ENCODE measurements around the gene KLHL40. TPM values are rescaled to one million over a fixed set of nuclear protein-coding genes. Genes with fewer than 3 reads are reported as not detected.
A peak's percentile ranks its signal among the peaks of the same experiment; 100 is the strongest.

KLHL40 gene
- total and polyA plus RNA-seq, 2 donors (not counting 3 experiments of a cell fraction or from before 2014, with no cell fraction given): not detected

DNA sequence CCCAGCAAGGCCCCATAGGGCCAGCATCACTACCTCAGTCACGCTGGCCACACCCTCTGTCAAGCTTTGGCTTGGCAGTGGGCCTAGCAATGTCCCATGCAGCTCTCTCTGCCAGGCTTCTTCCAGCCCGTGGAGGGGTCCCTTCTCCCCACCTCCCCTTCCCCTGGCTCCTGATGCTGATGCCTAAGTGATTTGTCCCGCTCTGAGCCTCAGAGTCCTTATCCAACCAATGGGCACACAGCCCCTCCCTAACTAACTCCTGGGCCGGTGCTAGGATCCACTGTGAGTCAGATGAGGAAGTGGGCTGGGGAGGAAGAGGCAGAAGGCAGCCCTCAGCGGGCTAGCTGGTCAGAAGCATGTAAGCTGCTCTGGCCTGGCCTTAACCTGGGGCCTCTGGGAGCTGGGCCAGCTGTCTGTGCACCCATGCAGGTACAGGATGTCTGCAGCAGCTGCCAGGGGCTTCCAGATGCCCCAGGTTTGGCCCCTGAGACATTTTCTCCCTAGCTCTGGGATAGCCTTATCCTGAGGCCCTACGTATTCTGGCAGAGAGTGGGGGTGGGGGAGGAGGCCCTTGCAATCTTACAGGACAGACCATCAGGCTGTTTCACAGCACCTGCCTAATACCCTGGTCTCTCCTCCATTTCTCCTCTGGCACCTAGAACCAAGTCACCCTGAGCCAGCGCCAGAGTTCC, 32.6 kb upstream of the KLHL40 start:
- Histone ChIP-seq H3K27me3 (ENCODE audit: control insufficient read depth in 2 of 2, insufficient read depth in 2 of 2, low read length in 2 of 2) (no peaks in the 10 kb centered on the region), H3K4me1 (ENCODE audit: control insufficient read depth, extremely low read depth, insufficient read depth, low read length) (peaks cover 36% of the 10 kb centered on the region), H3K79me2 (ENCODE audit: control insufficient read depth, insufficient read depth, low read length) (peaks cover 37% of the 10 kb centered on the region), H3K9ac (replicated peaks; ENCODE audit: extremely low read depth, insufficient read depth, low read length) (peak overlapping the region; percentile 69), H3K4me3 (replicated peaks in 1 of 3; ENCODE audit: insufficient read depth in 1 of 3, low read depth in 1 of 3, low read length in 3 of 3) (peak overlapping the region; percentile 76 to 78 (median 77)), H3K9me3 (replicated peaks; ENCODE audit: control insufficient read depth, insufficient read depth, low read length) (no peaks in the 10 kb centered on the region), H3K4me2 (ENCODE audit: insufficient read depth, low read length) (peak overlapping the region; percentile 79), H3K9me1 (replicated peaks; ENCODE audit: control insufficient read depth, extremely low read depth, insufficient read depth, low read length) (no peaks in the 10 kb centered on the region), H3K27ac (ENCODE audit: insufficient read depth, low read depth, low read length) (peak overlapping the region; percentile 57), H4K20me1 (replicated peaks; ENCODE audit: control insufficient read depth, extremely low read depth, insufficient read depth, low read length) (no peaks in the 10 kb centered on the region), H2AFZ (ENCODE audit: low read depth, low read length) (peak overlapping the region; percentile 29), H3K36me3 (ENCODE audit: control insufficient read depth in 2 of 2, extremely low read depth in 1 of 2, insufficient read depth in 2 of 2, low read length in 2 of 2) (peaks cover 3 to 9% of the 10 kb centered on the region in 2 experiments)
- intact Hi-C loops (cut with micrococcal nuclease) (loop anchor here (1.0 kb wide), 1 partner anchor 92 kb away; no protein-coding TSS in a partner anchor), dilution Hi-C loops (cut with MboI; ENCODE audit: extremely low pct_ligation_motif_present, low sequenced_read_pairs) (no loop called here)
- TF ChIP-seq MYC (IDR thresholded peaks at IDR 0.05; ENCODE audit: low read depth, low read length) (no peak), GATA2 (IDR thresholded peaks at IDR 0.05; ENCODE audit: insufficient read depth, insufficient read length, low read depth, low read length) (no peak), FOS (IDR thresholded peaks at IDR 0.05; ENCODE audit: borderline replicate concordance, insufficient read depth, low read length) (peak; percentile 67), POLR2A (IDR thresholded peaks at IDR 0.05; ENCODE audit: low read depth, low read length) (peak; percentile 86), POLR2AphosphoS5 (IDR thresholded peaks at IDR 0.05; ENCODE audit: insufficient read depth, low read depth, low read length) (peak; percentile 79), EZH2 (IDR thresholded peaks at IDR 0.05; ENCODE audit: borderline replicate concordance, low read depth, low read length, severe bottlenecking) (no peak), JUN (IDR thresholded peaks at IDR 0.05; ENCODE audit: borderline replicate concordance, insufficient read depth, insufficient read length, low read depth) (no peak)
- TF ChIP-seq, protein P1, sequence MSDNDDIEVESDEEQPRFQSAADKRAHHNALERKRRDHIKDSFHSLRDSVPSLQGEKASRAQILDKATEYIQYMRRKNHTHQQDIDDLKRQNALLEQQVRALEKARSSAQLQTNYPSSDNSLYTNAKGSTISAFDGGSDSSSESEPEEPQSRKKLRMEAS (IDR thresholded peaks at IDR 0.05; ENCODE audit: insufficient read depth, insufficient read length): no peak
- TF ChIP-seq, protein P2, sequence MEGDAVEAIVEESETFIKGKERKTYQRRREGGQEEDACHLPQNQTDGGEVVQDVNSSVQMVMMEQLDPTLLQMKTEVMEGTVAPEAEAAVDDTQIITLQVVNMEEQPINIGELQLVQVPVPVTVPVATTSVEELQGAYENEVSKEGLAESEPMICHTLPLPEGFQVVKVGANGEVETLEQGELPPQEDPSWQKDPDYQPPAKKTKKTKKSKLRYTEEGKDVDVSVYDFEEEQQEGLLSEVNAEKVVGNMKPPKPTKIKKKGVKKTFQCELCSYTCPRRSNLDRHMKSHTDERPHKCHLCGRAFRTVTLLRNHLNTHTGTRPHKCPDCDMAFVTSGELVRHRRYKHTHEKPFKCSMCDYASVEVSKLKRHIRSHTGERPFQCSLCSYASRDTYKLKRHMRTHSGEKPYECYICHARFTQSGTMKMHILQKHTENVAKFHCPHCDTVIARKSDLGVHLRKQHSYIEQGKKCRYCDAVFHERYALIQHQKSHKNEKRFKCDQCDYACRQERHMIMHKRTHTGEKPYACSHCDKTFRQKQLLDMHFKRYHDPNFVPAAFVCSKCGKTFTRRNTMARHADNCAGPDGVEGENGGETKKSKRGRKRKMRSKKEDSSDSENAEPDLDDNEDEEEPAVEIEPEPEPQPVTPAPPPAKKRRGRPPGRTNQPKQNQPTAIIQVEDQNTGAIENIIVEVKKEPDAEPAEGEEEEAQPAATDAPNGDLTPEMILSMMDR (IDR thresholded peaks at IDR 0.05; ENCODE audit: extremely low read depth in 1 of 2, insufficient read depth in 1 of 2, low read depth in 1 of 2, low read length in 2 of 2): no peak
- peak; percentile 80 for DNase-seq (ENCODE audit: low read depth, low spot score)
- BruUV-seq (replicated peaks): TSS peak; percentile 7
- ChIA-PET CTCF (interaction anchor here (0.9 to 2.0 kb wide), 7 partner anchors 16 to 106 kb away, joined by 3 to 15 read pairs (median 4); partner anchors contain the start of genes NKTR, SEC22C and SS18L2), POLR2A (no interaction called here)
- FAIRE-seq: peak; percentile 99
